Measurements from ENCODE around the gene HOXD12.

Gene HOXD12

DNA sequence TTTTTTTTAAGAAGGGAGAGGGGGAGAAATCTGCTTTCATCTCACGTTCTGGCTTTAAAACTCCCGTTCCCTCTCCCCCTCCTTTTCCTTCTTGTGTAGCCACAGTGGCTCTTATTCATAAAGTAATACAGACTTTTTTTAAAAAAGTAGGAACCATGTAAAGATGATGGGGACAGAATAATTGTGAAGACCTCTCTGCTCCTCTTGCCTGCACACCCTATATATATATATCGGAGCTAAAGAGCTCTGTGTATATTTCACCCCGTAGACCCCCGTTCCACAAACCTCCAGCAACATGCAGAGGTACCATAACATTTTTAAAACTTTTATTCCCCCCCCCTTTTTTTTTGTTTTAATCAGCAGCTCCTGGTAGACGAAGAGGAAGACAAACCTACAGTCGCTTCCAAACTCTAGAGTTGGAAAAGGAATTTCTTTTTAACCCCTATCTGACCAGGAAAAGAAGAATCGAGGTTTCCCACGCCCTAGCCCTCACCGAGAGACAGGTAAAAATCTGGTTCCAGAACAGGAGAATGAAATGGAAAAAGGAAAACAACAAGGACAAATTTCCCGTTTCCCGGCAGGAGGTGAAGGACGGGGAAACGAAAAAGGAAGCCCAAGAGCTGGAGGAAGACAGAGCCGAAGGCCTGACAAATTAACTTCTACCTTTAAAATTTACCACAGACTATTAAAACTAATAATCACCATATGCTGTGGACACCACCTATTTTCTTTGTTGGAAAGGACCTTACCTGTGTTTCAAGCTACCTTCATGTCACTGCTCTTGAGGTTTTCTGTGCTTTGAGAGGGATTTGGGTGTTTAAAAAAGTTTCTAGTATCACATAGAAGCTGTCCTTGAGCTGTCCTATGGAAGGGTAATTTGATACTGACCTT is 31.6 kb downstream of the HOXD12 start:
- WGBS, result 25% methylated on average over 13 of the region's 15 CpGs
- Histone ChIP-seq H2BK12ac (ENCODE audit: low read length in 2 of 2) (no peak overlapping the region), H3K4me2 (ENCODE audit: low read length, poor library complexity, severe bottlenecking) (peak overlapping the region; percentile 91), H3K4ac (ENCODE audit: low read depth in 1 of 2, low read length in 2 of 2) (no peak overlapping the region), H2BK5ac (ENCODE audit: low read depth, low read length, poor library complexity, severe bottlenecking) (no peak overlapping the region), H3K14ac (ENCODE audit: low read length in 2 of 2) (no peak overlapping the region), H3K36me3 (ENCODE audit: control insufficient read depth in 1 of 2, insufficient read depth in 2 of 2, low read depth in 1 of 2, low read length in 2 of 2) (no peaks in the 10 kb centered on the region), H2BK120ac (ENCODE audit: low read depth, low read length) (no peak overlapping the region), H3K4me3 (ENCODE audit: insufficient read depth in 1 of 2, low read depth in 1 of 2, low read length in 2 of 2) (peak overlapping the region in 1 of 2 experiments; percentile 82), H3K27me3 (ENCODE audit: control insufficient read depth in 1 of 2, insufficient read depth in 1 of 2, low read length in 2 of 2) (peaks cover 0 to 71% of the 10 kb centered on the region in 2 experiments), H3K79me1 (replicated peaks; ENCODE audit: low read length, poor library complexity, severe bottlenecking) (peaks cover 2% of the 10 kb centered on the region), H2BK15ac (ENCODE audit: low read depth, poor library complexity, severe bottlenecking) (no peak overlapping the region), H3K4me1 (ENCODE audit: control insufficient read depth, insufficient read depth, low read depth, low read length) (peaks cover 22% of the 10 kb centered on the region), H4K8ac (ENCODE audit: low read length) (no peak overlapping the region), H3K18ac (ENCODE audit: low read depth in 1 of 2, low read length in 2 of 2) (no peak overlapping the region), H3K27ac (ENCODE audit: low read length, poor library complexity, severe bottlenecking) (no peak overlapping the region), H2AFZ (ENCODE audit: low read depth, low read length) (no peak overlapping the region), H3K9ac (ENCODE audit: low read length) (peak overlapping the region; percentile 96), H3K23ac (ENCODE audit: low read length in 2 of 2) (no peak overlapping the region), H2AK5ac (ENCODE audit: low read length, severe bottlenecking) (no peak overlapping the region), H3K9me3 (ENCODE audit: control insufficient read depth, low read length) (no peaks in the 10 kb centered on the region), H4K91ac (ENCODE audit: low read length) (no peak overlapping the region)
- no peak for DNase-seq

DNA sequence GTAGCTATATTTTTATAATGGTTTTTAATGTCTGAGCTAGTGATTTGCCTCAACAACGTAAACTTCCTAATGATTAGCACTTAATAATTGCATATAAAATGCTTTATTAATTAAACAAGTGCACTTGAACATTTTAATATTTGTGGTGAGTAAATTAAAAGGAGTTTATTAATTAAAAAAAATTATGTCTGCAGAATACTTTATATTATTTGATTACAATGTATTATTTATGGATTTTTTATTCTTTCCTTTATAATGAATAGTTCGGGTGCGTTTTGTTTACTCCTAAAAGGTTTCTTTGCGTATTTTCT is 32.2 kb downstream of the HOXD12 start:
- no peaks in the 10 kb centered on the region for H3K9me3 ChIP-seq (ENCODE audit: control insufficient read depth, low read length)
- H3K4me2 ChIP-seq (ENCODE audit: low read length, poor library complexity, severe bottlenecking), result no peak overlapping the region
- peaks cover 0 to 68% of the 10 kb centered on the region in 2 experiments for H3K27me3 ChIP-seq (ENCODE audit: control insufficient read depth in 1 of 2, insufficient read depth in 1 of 2, low read length in 2 of 2)
- H3K4me1 ChIP-seq (ENCODE audit: control insufficient read depth, insufficient read depth, low read depth, low read length), result peaks cover 22% of the 10 kb centered on the region
- H2AK5ac ChIP-seq (ENCODE audit: low read length, severe bottlenecking), result no peak overlapping the region
- H3K4me3 ChIP-seq (ENCODE audit: insufficient read depth in 1 of 2, low read depth in 1 of 2, low read length in 2 of 2), result peak overlapping the region in 1 of 2 experiments; percentile 82
- H4K8ac ChIP-seq (ENCODE audit: low read length), result no peak overlapping the region
- no peak overlapping the region for H4K91ac ChIP-seq (ENCODE audit: low read length)
- no peak overlapping the region for H3K14ac ChIP-seq (ENCODE audit: low read length in 2 of 2)
- H2BK5ac ChIP-seq (ENCODE audit: low read depth, low read length, poor library complexity, severe bottlenecking), result no peak overlapping the region
- H3K36me3 ChIP-seq (ENCODE audit: control insufficient read depth in 1 of 2, insufficient read depth in 2 of 2, low read depth in 1 of 2, low read length in 2 of 2), result no peaks in the 10 kb centered on the region
- H3K18ac ChIP-seq (ENCODE audit: low read depth in 1 of 2, low read length in 2 of 2), result no peak overlapping the region
- H2AFZ ChIP-seq (ENCODE audit: low read depth, low read length), result no peak overlapping the region
- peaks cover 2% of the 10 kb centered on the region for H3K79me1 ChIP-seq (replicated peaks; ENCODE audit: low read length, poor library complexity, severe bottlenecking)
- H3K27ac ChIP-seq (ENCODE audit: low read length, poor library complexity, severe bottlenecking), result no peak overlapping the region
- no peak overlapping the region for H3K23ac ChIP-seq (ENCODE audit: low read length in 2 of 2)
- no peak overlapping the region for H2BK120ac ChIP-seq (ENCODE audit: low read depth, low read length)
- WGBS, result 63% methylated on average over 3 of the region's 4 CpGs
- no peak overlapping the region for H2BK12ac ChIP-seq (ENCODE audit: low read length in 2 of 2)
- H2BK15ac ChIP-seq (ENCODE audit: low read depth, poor library complexity, severe bottlenecking), result no peak overlapping the region
- peak overlapping the region; percentile 96 for H3K9ac ChIP-seq (ENCODE audit: low read length)
- DNase-seq, result no peak
- no peak overlapping the region for H3K4ac ChIP-seq (ENCODE audit: low read depth in 1 of 2, low read length in 2 of 2)

DNA sequence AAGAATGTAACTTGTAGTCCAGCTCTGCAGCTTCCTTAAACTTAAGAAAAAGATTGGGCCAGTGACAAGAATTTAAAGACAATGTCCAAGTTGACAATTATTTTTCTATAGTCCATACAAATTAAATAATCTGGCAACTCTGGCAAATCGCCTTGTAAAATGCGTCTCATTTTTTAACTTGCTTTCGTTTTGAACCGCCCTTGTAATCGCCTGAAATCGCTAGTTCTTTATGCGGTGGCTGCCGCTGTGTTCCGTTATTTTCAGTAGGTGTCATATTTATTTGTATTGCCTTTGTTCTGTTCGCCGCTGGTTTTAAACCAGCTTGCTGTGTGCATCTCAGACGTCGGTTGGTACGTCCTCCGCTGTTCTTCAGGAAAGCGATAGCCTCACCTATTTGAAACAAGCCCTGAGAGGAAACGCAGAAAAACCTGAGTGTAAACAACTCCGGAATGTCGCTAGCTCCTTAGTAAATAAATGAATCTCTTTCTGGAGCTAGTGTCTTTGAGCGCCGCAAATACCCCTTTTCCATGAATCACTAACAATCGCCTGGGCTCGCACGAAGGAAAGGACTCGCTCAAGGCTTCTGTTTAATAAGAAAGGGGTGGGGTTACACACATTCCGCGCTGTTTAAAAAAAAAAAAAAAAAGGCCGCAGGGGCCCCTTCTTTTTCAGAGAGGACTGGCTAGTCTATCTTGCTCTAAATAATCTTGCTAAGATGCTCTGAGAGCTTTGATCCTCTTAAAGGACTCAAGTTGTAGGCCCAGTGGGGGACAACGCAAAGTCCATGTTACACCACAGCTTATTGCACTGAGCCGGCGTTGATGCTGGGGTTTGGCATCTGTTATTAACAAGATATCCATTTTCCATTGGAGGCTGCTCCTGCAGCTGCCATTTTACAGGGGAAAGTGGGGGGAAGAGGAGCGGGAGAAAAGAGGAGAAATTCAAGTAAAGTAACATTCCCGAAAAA is 32.9 kb downstream of the HOXD12 start:
- no peak overlapping the region for H2BK15ac ChIP-seq (ENCODE audit: low read depth, poor library complexity, severe bottlenecking)
- H3K14ac ChIP-seq (ENCODE audit: low read length in 2 of 2), result no peak overlapping the region
- no peak overlapping the region for H2BK120ac ChIP-seq (ENCODE audit: low read depth, low read length)
- peak overlapping the region; percentile 18 to 82 for H3K4me3 ChIP-seq (ENCODE audit: insufficient read depth in 1 of 2, low read depth in 1 of 2, low read length in 2 of 2)
- H4K8ac ChIP-seq (ENCODE audit: low read length), result no peak overlapping the region
- no peak overlapping the region for H4K91ac ChIP-seq (ENCODE audit: low read length)
- no peak overlapping the region for H2BK5ac ChIP-seq (ENCODE audit: low read depth, low read length, poor library complexity, severe bottlenecking)
- H3K9ac ChIP-seq (ENCODE audit: low read length), result peak overlapping the region; percentile 96
- no peak overlapping the region for H3K23ac ChIP-seq (ENCODE audit: low read length in 2 of 2)
- H3K4ac ChIP-seq (ENCODE audit: low read depth in 1 of 2, low read length in 2 of 2), result no peak overlapping the region
- H3K27ac ChIP-seq (ENCODE audit: low read length, poor library complexity, severe bottlenecking), result peak overlapping the region; percentile 23
- H2AFZ ChIP-seq (ENCODE audit: low read depth, low read length), result no peak overlapping the region
- peak overlapping the region; percentile 73 for H3K4me2 ChIP-seq (ENCODE audit: low read length, poor library complexity, severe bottlenecking)
- H3K18ac ChIP-seq (ENCODE audit: low read depth in 1 of 2, low read length in 2 of 2), result no peak overlapping the region
- no peak overlapping the region for H2BK12ac ChIP-seq (ENCODE audit: low read length in 2 of 2)
- H3K9me3 ChIP-seq (ENCODE audit: control insufficient read depth, low read length), result no peaks in the 10 kb centered on the region
- peaks cover 2% of the 10 kb centered on the region for H3K79me1 ChIP-seq (replicated peaks; ENCODE audit: low read length, poor library complexity, severe bottlenecking)
- peaks cover 0 to 71% of the 10 kb centered on the region in 2 experiments for H3K27me3 ChIP-seq (ENCODE audit: control insufficient read depth in 1 of 2, insufficient read depth in 1 of 2, low read length in 2 of 2)
- no peaks in the 10 kb centered on the region for H3K36me3 ChIP-seq (ENCODE audit: control insufficient read depth in 1 of 2, insufficient read depth in 2 of 2, low read depth in 1 of 2, low read length in 2 of 2)
- H2AK5ac ChIP-seq (ENCODE audit: low read length, severe bottlenecking), result no peak overlapping the region
- WGBS, result 8% methylated on average over 33 of the region's 33 CpGs
- peaks cover 22% of the 10 kb centered on the region for H3K4me1 ChIP-seq (ENCODE audit: control insufficient read depth, insufficient read depth, low read depth, low read length)
- DNase-seq, result peak; percentile 21

DNA sequence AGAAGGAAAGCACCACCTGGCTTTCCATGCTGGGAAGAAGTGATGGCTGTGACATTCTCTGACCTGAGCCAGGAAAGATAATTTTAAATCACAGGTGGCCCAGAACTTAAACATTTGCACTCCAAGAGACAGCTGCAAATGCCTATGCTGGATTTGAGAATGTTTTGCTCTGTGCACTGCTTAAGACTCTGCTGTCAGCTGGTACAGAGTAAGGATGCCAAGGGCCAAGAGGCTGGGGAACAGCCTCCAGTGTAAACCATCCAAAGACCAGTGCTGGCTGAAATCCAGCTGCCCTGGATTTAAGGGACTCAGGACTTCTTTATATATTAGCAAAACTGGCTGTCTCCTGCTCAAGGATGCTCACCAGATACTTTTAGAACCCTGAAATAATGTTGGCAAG is 33.8 kb downstream of the HOXD12 start:
- H4K91ac ChIP-seq (ENCODE audit: low read length), result no peak overlapping the region
- DNase-seq, result no peak
- H2AFZ ChIP-seq (ENCODE audit: low read depth, low read length), result no peak overlapping the region
- peaks cover 21% of the 10 kb centered on the region for H3K4me1 ChIP-seq (ENCODE audit: control insufficient read depth, insufficient read depth, low read depth, low read length)
- no peak overlapping the region for H4K8ac ChIP-seq (ENCODE audit: low read length)
- no peak overlapping the region for H3K18ac ChIP-seq (ENCODE audit: low read depth in 1 of 2, low read length in 2 of 2)
- no peak overlapping the region for H3K4me3 ChIP-seq (ENCODE audit: insufficient read depth in 1 of 2, low read depth in 1 of 2, low read length in 2 of 2)
- no peak overlapping the region for H3K14ac ChIP-seq (ENCODE audit: low read length in 2 of 2)
- H3K36me3 ChIP-seq (ENCODE audit: control insufficient read depth in 1 of 2, insufficient read depth in 2 of 2, low read depth in 1 of 2, low read length in 2 of 2), result no peaks in the 10 kb centered on the region
- H3K9ac ChIP-seq (ENCODE audit: low read length), result peak overlapping the region; percentile 96
- no peaks in the 10 kb centered on the region for H3K9me3 ChIP-seq (ENCODE audit: control insufficient read depth, low read length)
- H2BK15ac ChIP-seq (ENCODE audit: low read depth, poor library complexity, severe bottlenecking), result no peak overlapping the region
- H2BK5ac ChIP-seq (ENCODE audit: low read depth, low read length, poor library complexity, severe bottlenecking), result no peak overlapping the region
- no peak overlapping the region for H3K23ac ChIP-seq (ENCODE audit: low read length in 2 of 2)
- peaks cover 0 to 68% of the 10 kb centered on the region in 2 experiments for H3K27me3 ChIP-seq (ENCODE audit: control insufficient read depth in 1 of 2, insufficient read depth in 1 of 2, low read length in 2 of 2)
- no peak overlapping the region for H2BK12ac ChIP-seq (ENCODE audit: low read length in 2 of 2)
- no peak overlapping the region for H3K27ac ChIP-seq (ENCODE audit: low read length, poor library complexity, severe bottlenecking)
- H2AK5ac ChIP-seq (ENCODE audit: low read length, severe bottlenecking), result no peak overlapping the region
- H2BK120ac ChIP-seq (ENCODE audit: low read depth, low read length), result no peak overlapping the region
- peaks cover 2% of the 10 kb centered on the region for H3K79me1 ChIP-seq (replicated peaks; ENCODE audit: low read length, poor library complexity, severe bottlenecking)
- no peak overlapping the region for H3K4ac ChIP-seq (ENCODE audit: low read depth in 1 of 2, low read length in 2 of 2)
- no peak overlapping the region for H3K4me2 ChIP-seq (ENCODE audit: low read length, poor library complexity, severe bottlenecking)
